ENCODE results near the gene CCDC24.

Gene CCDC24

DNA sequence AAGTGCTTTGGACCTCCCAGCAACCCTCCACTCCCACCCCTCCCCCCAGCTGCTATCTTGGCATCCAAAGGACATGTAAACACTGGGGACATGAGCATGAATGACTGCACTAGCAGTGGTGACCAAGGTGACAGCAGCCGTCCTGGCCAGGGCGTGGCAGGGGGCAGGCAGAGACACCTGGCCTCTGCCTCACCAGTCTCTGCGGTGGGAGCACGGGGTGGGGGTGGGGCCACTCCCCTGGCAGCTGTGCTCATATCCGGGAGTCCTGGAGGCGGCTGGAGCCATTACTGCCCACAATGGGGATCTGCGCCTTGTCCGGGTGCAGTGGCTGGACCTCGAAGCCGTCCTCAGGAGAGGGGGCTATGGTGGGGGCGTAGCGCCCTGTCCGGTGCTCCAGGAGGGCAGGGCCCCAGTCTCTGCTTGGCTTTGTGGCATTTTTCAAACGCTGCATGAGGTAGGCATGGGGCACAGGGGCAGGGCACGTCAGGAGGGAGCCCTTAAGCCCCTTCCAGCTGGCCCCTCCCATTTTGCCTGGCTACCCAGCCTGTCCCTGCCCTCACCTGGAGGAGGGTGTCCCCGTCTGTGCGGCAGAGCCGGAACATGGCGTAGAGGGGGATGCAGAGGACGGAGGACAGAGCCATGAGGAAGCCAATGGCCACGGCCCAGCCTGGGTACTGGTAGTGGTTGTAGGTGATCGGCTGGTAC is 6.0 kb downstream of the CCDC24 start:
- no peak for DNase-seq (ENCODE audit: low read depth in 1 of 2, low spot score in 1 of 2)

DNA sequence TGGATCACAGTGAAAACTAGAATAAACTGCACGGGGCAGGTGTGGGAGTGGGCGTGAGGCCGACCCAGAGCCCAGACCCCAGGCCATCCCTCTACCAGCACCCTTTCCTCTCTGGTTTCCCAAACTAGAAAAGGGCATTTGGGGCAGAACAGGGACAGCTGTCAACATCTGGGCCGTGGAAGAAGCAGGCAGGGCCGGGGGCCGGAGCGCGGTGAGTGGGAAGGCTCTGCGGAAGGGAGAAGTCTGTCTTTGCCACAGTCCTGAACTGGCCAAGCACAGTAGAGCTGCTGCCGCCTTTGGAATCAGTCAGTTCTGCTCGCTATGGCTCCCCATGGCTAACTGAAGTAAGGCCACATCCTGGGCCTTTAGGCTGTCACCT is 6.6 kb downstream of the CCDC24 start:
- no peak for DNase-seq (ENCODE audit: low read depth in 1 of 2, low spot score in 1 of 2)

DNA sequence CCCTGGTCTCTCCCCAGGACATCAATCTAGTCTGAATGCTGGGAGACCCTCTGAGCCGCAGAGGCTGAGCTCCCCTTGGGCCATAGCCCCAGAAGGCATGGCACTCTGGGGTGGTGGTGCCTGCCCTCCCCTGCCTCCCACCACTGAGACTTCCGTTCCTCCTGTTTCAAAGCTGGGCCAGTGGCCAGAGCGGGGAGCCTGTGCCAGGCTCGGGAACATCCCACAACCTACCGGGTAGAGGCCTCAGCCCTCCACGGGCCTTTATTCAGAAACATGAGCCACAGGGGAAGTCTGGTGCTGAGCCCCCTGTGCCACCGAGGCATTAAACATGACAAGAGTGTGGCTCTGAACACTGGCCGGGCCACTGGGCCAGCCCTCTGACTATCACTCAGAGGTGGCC is 8.1 kb downstream of the CCDC24 start:
- no peak for DNase-seq (ENCODE audit: low read depth in 1 of 2, low spot score in 1 of 2)

GRCh38 chr1:44000122-44000665 is 8.8 kb downstream of the CCDC24 start:
- DNase-seq (ENCODE audit: low read depth in 1 of 2, low spot score in 1 of 2): no peak

DNA sequence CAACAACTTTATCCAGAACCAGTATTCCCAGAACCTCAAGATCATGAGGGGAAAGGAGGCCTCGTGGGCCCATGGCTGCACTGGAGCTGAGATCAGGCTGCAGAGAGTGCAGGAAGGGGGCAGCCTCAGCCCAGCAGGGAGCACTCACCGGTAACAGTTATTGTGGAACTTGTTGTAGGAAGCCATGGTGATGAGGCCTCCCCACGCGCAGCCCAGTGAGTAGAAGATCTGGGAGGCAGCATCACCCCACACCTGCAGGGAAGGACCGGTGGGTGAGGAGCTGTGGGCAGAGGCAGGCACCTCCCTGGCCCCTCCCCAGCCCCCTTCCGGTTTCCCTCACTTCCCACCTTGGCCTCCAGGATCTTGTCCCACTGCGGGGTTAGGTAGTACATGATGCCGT is 10.8 kb downstream of the CCDC24 start:
- no peak for DNase-seq (ENCODE audit: low read depth in 1 of 2, low spot score in 1 of 2)

- no peak for DNase-seq (ENCODE audit: low read depth in 1 of 2, low spot score in 1 of 2)
These were observed 11.3 kb downstream of the CCDC24 start for GRCh38 chr1:44002606-44003157.

DNA sequence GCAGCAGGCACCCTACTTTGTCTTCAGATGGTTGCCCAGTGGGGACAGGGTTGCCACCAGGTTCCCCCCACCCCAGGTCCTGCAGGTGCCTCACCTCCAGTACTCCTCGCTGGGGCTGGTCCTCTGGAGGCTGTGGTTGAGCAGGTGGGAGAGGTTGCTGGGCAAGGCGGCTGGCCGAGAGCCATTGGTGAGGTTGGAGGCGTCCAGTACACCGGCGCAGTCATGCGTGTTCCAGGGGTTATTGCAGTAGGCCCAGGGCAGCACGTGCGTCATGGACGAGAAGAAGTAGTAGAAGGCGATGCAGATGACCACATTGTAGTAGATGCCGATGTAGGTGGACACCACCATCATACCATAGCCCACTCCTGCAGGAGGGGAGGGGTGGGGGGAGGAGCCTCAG is 16.9 kb downstream of the CCDC24 start:
- DNase-seq (ENCODE audit: low read depth in 1 of 2, low spot score in 1 of 2): no peak

GRCh38 chr1:44010935-44011471 is 19.6 kb downstream of the CCDC24 start:
- DNase-seq (ENCODE audit: low read depth in 1 of 2, low spot score in 1 of 2): no peak

GRCh38 chr1:44012404-44012803 is 21.0 kb downstream of the CCDC24 start:
- no peak for DNase-seq (ENCODE audit: low read depth in 1 of 2, low spot score in 1 of 2)

DNA sequence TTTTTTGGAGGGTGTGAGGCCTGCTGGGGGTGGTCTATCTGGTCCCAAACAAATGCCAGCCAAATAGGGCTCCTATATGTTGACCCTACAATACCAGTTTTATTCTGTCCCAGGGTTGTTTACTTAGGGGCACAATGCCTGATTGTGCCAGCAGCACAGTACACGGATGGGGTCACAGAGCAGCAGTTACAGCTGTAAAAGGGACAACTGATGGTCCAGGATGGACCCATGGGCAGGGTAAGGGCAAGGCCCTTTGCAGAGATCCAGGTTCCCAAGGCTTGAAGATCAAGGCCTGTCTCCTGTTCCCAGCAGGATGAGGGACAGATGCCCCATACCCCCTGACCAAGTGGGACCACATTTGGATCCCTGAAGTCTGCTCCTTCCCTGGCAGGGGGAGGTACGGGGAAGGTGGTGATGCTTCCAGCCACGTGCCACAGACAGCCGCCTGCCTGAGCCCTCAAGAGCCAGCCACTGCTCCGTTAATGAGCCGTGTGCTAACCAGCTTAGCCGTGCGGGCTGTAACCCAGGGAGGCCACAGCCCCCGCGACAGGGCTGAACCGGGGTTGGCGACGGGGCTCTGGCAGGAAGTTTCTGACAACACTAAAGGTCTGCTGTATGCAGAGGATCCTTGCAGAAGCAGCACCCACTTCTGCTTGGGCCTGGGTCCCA is 21.7 kb downstream of the CCDC24 start:
- DNase-seq (ENCODE audit: low read depth in 1 of 2, low spot score in 1 of 2): no peak

GRCh38 chr1:44013949-44014348 is 22.6 kb downstream of the CCDC24 start:
- DNase-seq (ENCODE audit: low read depth in 1 of 2, low spot score in 1 of 2): no peak

DNA sequence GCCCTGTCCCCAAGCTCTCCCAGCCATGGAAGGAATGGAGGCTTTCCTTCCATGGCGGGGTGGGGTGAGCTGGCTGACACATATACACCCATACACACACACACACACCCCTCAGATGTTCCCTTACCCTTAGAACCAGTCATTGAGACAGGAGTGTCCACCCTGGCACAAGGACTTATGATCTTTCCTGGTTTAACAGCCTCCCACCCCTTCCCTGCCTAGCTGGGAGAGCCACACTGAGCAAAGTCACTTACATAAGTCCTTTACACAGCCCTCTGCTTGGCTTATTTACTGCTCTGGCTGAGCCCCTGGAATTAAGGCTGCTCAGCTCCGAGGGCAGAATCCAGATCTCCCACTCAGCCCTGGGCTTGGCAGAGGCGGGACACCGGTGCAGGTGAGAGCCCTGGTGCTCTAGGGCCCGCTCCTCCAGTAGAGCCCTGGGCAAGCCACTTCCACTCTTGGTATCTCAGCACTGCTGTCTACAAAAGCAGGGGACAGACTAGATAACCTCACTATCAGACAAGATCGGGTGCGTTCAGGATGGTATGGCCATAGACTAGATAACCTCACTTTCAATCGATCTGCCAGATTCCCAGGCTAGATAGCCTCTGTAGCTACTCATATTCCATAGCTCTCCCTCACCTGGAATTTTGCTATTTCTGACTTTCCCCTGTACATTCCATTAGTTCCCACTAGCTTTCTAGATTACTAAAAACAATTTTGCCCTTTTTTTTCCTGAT is 23.1 kb downstream of the CCDC24 start:
- DNase-seq (ENCODE audit: low read depth in 1 of 2, low spot score in 1 of 2): no peak

GRCh38 chr1:44015206-44015605 is 23.8 kb downstream of the CCDC24 start:
- DNase-seq (ENCODE audit: low read depth in 1 of 2, low spot score in 1 of 2): no peak

DNA sequence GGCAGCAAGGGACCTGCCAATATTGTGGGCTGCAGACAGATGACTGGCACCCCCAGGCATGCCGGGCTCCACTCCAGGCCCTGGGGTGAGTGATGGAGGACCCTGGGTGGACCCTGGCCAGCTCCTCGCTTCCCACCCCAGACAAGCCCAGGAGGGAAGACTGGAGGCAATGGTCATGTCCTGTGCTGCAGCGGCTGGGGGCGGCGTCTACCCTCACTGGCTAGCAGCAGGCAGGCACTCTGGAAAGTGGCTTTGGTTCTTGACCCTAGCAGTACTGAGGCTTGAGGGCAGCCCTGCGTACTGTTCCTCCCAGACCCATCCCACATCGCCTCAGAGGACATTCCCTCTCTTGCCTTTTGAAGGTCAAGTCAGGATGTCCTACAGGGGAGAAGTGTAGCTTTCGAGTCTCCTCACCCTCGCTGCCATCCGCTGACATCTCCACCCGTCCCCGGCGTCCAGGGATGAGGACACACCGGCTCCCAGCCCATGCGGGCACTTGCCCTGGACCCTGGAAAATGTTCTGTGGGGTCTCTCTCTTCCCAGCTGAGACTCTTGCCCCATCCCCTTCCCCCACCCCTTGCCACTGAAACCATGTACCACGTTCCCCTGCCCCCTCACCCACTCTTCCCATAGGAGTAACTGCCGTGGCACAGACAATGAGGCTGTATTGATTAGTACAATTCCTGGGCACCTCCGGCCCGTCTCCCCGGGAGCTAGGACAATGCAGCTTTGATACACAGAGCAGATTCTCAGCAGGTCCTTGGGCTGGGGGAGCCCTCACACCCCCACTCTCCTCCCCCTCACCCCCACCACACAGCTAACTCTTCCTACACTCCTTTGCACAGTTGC is 24.9 kb downstream of the CCDC24 start:
- no peak for DNase-seq (ENCODE audit: low read depth in 1 of 2, low spot score in 1 of 2)

DNA sequence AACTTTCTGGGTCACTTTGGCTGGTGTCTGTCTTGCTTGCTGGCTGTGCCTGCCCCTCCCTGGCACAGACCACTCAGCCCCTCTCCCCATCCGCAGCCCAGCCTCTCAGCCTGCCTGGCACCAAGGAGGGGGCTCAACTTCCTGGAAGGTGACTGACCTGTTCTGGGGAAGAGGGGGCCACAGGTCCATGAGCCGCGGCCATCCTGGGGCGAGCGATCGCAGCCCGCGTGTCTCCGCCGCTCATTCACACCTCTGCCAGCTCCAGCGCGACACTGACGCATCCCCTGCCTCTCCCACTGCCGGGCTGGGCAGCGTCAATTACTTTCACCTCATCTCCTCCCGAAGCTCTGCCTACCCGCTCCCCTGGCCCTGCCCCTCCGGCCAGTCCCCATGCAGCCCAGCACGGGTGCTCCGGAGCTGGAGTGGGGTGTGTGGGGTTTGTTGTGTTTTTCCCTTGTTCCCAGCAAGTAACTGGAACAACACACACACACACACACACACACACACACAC is 25.5 kb downstream of the CCDC24 start:
- DNase-seq (ENCODE audit: low read depth in 1 of 2, low spot score in 1 of 2): no peak

GRCh38 chr1:44019466-44019948 is 28.1 kb downstream of the CCDC24 start:
- no peak for DNase-seq (ENCODE audit: low read depth in 1 of 2, low spot score in 1 of 2)

- no peak for DNase-seq (ENCODE audit: low read depth in 1 of 2, low spot score in 1 of 2)
These were observed 29.1 kb downstream of the CCDC24 start for GRCh38 chr1:44020464-44020863.

DNA sequence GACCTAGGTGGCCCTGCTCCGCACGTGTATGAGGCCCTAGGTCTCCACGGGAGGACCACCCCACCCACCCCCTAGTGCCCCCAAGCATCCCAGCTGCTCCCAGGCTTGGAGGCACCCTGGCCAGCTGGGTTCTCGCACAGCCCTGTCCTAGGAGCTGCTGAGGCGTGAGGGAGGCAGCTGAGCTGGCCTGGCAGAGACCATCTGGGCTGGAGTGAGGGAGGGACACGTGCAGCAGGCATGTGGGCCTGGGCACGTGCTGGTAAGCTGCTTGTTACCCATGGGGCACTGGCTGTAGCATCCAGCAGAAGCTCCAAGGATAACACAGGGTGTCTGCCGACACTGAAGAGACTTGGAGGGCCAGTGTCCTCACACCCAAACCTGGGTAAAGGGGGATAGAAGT is 29.8 kb downstream of the CCDC24 start:
- DNase-seq (ENCODE audit: low read depth in 1 of 2, low spot score in 1 of 2): no peak

- DNase-seq (ENCODE audit: low read depth in 1 of 2, low spot score in 1 of 2): no peak
These were observed 30.4 kb downstream of the CCDC24 start for GRCh38 chr1:44021581-44022321.

Data from stimulated activated CD4-positive, alpha-beta T cell treated with anti-CD3 and anti-CD28 coated beads, Interleukin-15, amount 100 ng/mL, for 1 hour (primary cell).